ENCODE measurements around the gene ROBO2. TPM values are rescaled to one million over a fixed set of nuclear protein-coding genes. Genes with fewer than 3 reads are reported as not detected.

Gene ROBO2
- polyA plus RNA-seq, 1 experiment, result 16.3 TPM

GRCh38 chr3:77325280-77325679 lies 285.4 kb downstream of the ROBO2 start:
- ChIA-PET CTCF (no interaction called here), POLR2A (no interaction called here)
- no peak for DNase-seq (ENCODE audit: low read depth, low spot score)
- H3K27ac ChIP-seq (ENCODE audit: low read depth, low read length), result no peak overlapping the region
- no peaks in the 10 kb centered on the region for H3K27me3 ChIP-seq (ENCODE audit: control insufficient read depth, insufficient read depth, low read length)
- H3K9me3 ChIP-seq (ENCODE audit: control insufficient read depth, insufficient read depth, low read length), result no peaks in the 10 kb centered on the region
- TF ChIP-seq CTCF (IDR thresholded peaks at IDR 0.05; ENCODE audit: low read depth, low read length), result no peak
- H3K4me3 ChIP-seq (ENCODE audit: low read depth, low read length), result no peak overlapping the region

- CTCF ChIA-PET, result no interaction called here
- TF ChIP-seq CTCF (IDR thresholded peaks at IDR 0.05; ENCODE audit: low read depth, low read length), result no peak
These were observed 285.8 kb downstream of the ROBO2 start for GRCh38 chr3:77325702-77326101.

DNA sequence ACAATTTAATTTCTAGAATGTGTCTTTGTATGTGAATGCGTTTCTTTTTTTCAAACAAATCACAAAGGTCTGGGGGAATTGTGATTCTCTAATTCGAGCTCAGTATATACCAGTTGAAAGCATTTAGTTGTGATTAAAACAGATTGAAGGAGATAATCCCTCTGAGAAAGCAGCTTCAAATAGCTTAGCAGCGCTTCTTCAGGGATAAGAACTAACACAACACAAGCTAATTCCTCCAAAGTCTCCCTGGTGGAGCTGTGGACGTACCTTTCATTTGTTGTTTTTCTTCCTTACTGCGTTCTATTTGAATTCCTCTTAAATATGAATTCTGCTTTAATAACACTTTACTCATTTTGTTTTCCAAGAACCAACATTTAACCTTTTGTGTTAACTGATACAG lies 286.7 kb downstream of the ROBO2 start:
- Histone ChIP-seq H3K4me3 (ENCODE audit: low read depth, low read length) (no peak overlapping the region), H3K9me3 (ENCODE audit: control insufficient read depth, insufficient read depth, low read length) (no peaks in the 10 kb centered on the region), H3K27me3 (ENCODE audit: control insufficient read depth, insufficient read depth, low read length) (no peaks in the 10 kb centered on the region), H3K27ac (ENCODE audit: low read depth, low read length) (no peak overlapping the region)
- DNase-seq (ENCODE audit: low read depth, low spot score), result no peak
- ChIA-PET POLR2A (no interaction called here), CTCF (no interaction called here)
- no peak for TF ChIP-seq CTCF (IDR thresholded peaks at IDR 0.05; ENCODE audit: low read depth, low read length)

More at GRCh38 chr3:77325702-77326101, 285.8 kb downstream of the ROBO2 start:
- no peak overlapping the region for H3K4me3 ChIP-seq (ENCODE audit: low read depth, low read length)
- H3K27ac ChIP-seq (ENCODE audit: low read depth, low read length), result no peak overlapping the region
- no peaks in the 10 kb centered on the region for H3K9me3 ChIP-seq (ENCODE audit: control insufficient read depth, insufficient read depth, low read length)
- DNase-seq (ENCODE audit: low read depth, low spot score), result no peak
- H3K27me3 ChIP-seq (ENCODE audit: control insufficient read depth, insufficient read depth, low read length), result no peaks in the 10 kb centered on the region
- POLR2A ChIA-PET, result no interaction called here

- Histone ChIP-seq H3K27ac (ENCODE audit: low read depth, low read length) (no peak overlapping the region), H3K4me3 (ENCODE audit: low read depth, low read length) (no peak overlapping the region), H3K27me3 (ENCODE audit: control insufficient read depth, insufficient read depth, low read length) (no peaks in the 10 kb centered on the region), H3K9me3 (ENCODE audit: control insufficient read depth, insufficient read depth, low read length) (no peaks in the 10 kb centered on the region)
- no peak for TF ChIP-seq CTCF (IDR thresholded peaks at IDR 0.05; ENCODE audit: low read depth, low read length)
- CTCF ChIA-PET, result interaction anchor here (0.7 to 2.1 kb wide), 3 partner anchors 9 to 1345 kb away, joined by 3 to 13 read pairs (median 3); no protein-coding TSS in a partner anchor
- DNase-seq (ENCODE audit: low read depth, low spot score), result no peak
- POLR2A ChIA-PET, result no interaction called here
These were observed 288.8 kb downstream of the ROBO2 start for GRCh38 chr3:77328690-77329089.

GRCh38 chr3:77329116-77329515 lies 289.2 kb downstream of the ROBO2 start:
- no peak overlapping the region for H3K27ac ChIP-seq (ENCODE audit: low read depth, low read length)
- no peak overlapping the region for H3K4me3 ChIP-seq (ENCODE audit: low read depth, low read length)
- no peaks in the 10 kb centered on the region for H3K27me3 ChIP-seq (ENCODE audit: control insufficient read depth, insufficient read depth, low read length)
- no peak for TF ChIP-seq CTCF (IDR thresholded peaks at IDR 0.05; ENCODE audit: low read depth, low read length)
- no peaks in the 10 kb centered on the region for H3K9me3 ChIP-seq (ENCODE audit: control insufficient read depth, insufficient read depth, low read length)
- POLR2A ChIA-PET, result no interaction called here
- no peak for DNase-seq (ENCODE audit: low read depth, low spot score)
- CTCF ChIA-PET, result interaction anchor here (0.7 to 2.1 kb wide), 3 partner anchors 9 to 1344 kb away, joined by 3 to 13 read pairs (median 3); no protein-coding TSS in a partner anchor

Measured in AG04450 (cell line).